Daoy (cell line): ENCODE measurements around the gene HOXD8. TPM values are rescaled to one million over a fixed set of nuclear protein-coding genes. Genes with fewer than 3 reads are reported as not detected.

Source experiments
- DNase-seq: peaks from one replicate; pipeline ENCODE4 v3.0.0-alpha.2; 2015; ENCODE audit warnings: low read depth
- total RNA-seq: library from RNA; depleted of rRNA; stranded (reverse); fragments of >200 nt; shearing (Covaris generic); gene quantifications from 2 replicates; pipeline ENCODE4 v1.2.3, GENCODE V29; 2014

HOXD8 gene
- total RNA-seq, 1 experiment from 2014 or later = 9.7 TPM

DNA sequence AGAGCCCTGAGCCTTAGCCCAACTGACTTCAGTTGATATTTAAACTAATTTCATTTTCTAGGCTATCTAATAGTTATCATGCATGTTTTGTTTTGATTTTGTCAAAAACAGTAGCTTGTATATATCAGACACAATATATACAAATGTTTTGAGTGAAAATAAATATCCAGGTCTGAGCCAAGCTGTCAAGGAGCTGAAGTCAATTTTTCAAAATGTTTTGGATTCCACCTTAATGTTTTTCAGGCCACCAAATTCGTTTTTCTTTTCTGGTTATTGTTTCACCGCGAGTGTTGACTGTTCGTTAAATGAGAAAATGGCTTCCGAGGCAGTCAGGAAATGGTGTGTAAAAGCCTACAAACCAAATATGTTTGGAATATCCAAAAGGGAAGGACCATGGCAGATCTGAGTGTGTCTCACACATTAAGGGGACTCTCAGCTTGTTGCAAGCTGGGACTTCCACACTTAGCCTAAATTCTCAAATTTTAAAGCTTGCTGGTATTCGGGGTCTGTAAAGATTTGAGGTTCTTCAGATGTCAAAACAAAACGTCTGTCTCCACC lies 27.1 kb upstream of the HOXD8 start:
- no peak for DNase-seq

DNA sequence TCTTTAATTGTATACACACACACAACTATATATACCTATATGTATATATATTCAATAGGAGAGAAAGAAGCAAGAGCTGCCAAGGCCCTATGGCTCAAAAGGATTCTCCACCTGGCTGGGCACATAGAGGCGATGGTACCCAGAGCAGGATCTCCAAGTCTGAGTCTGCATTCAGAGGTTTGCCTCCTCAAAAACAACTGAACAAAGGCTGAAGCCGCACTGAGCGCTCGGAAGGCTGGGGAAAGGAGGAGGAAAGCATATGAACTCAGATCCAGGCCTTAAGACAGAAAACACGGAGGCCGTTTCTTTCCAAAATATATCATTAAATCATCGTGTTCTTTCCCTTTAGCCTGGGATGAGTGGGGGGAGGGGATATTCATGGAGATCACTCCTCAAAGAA lies 26.3 kb upstream of the HOXD8 start:
- DNase-seq = no peak

DNA sequence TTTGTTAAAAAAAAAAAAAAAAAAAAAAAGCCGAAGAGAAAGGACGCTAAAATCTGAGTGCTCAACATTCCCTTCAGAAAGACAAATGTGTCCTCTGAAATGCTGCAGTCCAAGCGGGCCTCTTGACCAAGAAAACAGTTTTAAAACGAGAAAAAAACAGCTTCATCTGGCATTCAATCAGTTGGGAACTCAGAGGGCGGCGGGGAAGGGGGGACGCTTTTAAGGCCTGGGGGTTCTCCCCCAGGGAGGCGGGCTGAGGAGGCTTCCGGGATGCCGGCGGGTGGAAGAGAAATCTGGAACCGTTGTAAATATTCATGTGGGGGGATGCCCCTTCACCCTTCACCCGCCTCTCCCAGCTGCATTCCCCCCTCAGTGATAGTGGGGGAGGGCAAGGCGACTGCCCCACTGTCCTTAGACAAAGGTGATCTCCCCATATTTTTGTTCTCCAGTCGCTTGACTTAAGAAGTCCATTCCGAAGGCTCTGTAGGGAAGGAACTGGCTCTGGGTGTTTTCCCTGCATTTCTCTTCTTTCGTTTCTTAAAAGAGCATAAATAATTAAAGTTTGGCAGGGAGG lies 25.7 kb upstream of the HOXD8 start:
- no peak for DNase-seq

DNA sequence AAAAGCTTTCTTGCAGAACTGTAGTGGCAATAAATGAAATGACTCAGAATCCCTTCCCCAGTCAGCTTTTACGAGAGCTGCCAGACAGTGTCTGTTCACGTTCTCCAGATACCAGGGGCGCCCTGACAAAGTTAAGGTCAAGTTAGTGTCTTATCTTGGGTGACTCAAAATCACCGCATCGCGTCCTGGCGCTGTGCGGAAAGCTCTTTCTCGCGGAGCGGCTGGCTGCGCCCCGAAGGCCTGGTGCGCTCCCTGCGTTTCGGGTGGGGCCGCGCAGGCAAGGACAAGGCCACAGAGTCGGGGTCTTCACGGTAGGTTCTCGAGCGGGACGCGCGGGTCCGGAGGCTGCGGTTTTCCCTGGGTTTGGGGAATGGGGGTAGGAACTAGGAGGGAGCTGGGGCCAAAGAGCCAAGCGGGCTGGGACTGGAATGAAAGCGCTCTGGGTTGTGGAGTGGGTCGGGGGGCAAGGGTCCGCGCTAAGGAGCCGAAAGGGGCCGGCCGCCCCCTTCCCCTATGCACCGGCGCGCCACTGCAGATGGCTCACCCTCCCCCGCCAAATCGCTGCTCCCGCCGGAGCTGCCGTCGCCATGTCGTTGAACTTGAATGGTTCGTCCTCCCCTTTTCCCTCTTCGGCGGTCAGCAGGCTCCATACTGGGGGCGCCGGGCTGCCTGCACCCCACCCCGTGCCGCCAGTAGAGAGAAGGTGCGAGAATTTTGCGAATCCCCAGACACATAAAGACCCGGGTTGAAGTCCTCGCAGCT lies 25.0 kb upstream of the HOXD8 start:
- peak; percentile 89 for DNase-seq

DNA sequence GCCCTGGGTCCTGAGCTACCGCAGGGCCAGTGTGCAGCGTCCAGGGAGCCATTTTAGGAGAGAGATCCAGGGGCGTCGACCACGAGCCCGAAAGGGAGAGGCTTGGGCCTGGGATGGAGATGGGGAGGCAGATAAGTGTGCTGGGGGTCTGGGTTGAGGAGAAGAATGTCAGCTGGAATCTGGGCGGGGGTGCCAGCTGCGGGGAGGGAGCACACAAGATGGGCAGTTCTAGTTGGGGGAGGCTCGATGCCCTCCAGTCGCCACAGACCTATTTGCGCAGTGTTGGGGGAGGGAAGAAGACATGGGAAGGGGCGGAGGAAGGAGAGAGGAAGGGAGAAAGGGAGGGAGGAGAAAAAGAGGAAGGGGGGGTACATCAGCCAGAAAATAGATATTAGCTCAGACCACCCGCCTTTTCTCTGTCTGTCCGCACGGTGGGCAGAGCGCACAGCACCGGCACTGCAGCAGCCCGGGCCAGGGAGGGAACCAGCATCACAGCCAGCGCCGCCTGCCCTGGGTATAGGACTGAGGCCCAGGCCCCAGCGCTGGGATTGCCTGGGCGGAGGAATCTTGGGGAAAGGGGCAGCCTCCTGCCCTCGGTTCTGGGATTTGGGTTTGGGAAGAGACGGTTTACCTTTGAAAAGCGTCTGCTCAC lies 24.3 kb upstream of the HOXD8 start:
- DNase-seq = no peak

DNA sequence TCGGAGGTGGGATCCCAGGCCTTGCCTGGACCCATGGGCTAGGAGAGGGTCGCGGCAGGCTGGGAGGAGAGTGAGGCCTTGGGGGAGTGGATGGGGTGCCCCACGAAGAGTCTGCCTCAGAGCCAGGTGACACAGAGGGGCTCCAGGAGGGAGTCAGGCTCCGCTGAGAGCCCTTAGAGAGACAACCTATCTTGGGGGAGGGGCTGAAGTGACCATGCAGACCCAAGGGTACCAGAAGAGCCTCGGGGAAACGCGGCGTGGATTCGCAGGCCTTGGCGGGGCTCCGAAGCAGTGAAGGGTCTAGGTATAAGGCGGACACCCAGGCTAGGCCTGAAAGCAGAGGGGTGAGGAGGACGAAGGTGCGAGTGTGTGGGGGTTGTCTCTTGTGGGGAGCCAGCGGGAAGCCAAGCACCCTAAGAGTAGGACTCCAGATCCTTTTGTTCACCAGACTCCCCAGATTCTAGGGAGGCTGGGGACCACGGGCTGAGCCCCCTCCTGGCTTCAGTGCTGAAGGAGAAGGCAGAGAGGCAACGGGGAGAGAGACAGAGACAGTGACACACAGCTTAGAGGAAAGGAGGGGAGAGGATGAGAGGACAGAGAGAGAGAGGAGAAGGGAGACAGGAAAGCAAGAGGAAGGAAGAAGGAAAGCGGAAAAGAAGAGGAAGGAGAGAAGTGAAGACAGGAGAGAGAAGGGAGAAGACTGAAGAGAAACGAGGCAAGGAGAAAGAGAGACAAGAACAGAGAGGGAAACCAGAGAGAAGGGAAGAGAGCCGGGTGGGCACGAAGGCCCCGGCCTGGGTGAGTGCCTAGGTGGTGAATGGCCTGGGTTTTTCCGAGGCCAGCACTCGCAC lies 23.6 kb upstream of the HOXD8 start:
- DNase-seq = no peak

DNA sequence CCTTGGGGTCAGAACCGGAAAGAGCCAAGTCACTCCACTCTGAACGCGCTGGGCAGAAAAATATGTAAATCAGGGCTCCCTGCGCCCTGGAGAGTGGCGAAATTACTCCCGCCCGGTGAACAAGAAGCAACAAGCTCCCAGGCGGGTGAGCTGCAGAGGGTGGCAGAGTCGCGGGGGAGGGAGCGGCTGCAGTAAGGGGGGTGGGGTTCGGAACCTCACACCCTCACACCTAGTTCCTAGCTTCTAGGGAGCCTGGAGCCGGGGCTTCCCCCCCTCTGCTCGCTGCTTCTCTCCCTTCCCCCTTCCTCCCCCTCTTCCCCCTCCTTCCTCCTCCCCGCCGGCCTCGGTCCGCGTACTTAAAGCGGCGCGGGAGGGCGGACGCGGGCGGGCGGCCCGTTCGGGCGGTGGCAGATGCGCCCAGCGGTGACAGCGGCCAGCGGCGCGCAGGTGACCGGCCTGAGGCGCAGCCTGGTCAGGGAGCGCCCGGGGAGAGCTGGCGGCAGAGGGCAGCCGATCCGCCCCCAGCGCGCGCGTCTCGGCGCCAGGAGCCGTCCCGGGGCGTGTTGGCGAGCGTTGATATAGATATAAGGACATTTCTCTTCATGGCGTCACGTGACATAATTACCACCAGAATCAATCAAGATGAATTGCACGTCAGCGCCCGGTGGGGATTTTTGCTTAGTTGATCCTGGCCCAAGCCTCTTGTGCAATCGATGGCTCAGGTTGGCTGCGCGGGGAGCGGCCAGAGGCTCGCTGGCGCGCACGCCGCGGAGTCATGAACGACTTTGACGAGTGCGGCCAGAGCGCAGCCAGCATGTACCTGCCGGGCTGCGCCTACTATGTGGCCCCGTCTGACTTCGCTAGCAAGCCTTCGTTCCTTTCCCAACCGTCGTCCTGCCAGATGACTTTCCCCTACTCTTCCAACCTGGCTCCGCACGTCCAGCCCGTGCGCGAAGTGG lies 22.6 kb upstream of the HOXD8 start, which contains the start of gene HOXD11:
HOXD11 (plus strand) TSS at position 700 of the 959 bp plus-strand sequence; CDS start at position 776, 76 bp downstream.
- DNase-seq = peak; percentile 74

DNA sequence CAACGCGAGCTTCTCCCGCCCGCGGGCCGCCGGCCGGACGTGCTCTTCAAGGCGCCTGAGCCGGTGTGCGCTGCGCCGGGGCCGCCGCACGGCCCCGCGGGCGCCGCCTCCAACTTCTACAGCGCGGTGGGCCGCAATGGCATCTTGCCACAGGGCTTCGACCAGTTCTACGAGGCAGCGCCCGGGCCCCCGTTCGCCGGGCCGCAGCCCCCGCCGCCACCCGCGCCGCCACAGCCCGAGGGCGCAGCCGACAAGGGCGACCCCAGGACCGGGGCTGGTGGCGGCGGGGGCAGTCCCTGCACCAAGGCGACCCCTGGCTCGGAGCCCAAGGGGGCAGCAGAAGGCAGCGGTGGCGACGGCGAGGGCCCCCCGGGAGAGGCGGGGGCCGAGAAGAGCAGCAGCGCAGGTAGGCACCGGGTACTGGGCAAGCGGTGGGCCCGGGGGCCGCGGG lies 21.7 kb upstream of the HOXD8 start:
- DNase-seq = peak; percentile 47

DNA sequence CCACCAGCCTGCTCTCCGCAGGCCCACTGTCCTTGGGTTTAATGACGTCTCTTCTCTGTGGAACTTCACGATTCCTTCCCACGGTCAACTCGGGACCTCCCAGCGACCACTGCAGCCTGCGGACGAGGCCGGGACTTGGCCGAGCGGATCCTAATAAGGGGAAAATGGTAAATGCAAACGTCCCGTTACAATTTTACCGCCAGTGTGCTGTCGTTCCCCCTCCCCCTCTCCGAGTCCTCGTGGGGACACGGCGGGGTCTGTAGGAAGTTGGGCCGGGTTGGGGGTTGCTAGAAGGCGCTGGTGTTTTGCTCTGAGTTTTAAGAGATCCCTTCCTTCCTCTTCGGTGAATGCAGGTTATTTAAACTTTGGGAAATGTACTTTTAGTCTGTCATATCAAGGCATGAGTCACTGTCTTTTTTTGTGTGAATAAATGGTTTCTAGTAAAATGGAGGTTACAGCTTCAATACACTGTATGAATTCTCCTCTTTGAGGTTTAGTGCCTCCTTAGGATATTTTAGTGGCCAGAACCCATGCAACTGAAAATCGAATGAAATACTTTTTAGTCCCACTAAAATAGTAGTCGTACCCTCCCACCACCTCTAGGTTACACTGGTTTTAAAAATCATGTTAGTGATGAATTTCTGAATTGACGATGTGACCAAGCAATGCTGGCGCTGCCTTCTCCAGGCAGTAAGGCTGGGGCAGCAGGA lies 20.2 kb upstream of the HOXD8 start:
- DNase-seq = no peak

DNA sequence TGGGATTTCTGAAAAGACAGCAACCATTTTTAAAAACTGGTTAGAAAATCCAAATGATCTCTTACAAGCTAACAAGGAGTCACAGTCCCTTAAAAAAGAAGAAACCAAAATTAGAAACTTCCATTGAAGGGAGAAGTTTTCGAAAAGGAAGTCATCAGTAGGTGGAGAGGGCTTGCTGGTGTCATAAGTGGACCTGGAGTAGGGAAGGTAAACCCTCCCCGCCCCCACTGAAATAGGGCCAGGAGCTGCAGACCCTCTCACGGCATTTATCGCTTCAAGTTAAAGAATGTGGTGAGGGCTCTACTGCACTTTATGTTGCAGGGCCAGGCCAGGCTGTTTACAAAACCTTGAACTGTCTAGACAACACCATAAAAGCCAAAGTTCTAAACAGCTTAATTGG lies 19.6 kb upstream of the HOXD8 start:
- DNase-seq = no peak

DNA sequence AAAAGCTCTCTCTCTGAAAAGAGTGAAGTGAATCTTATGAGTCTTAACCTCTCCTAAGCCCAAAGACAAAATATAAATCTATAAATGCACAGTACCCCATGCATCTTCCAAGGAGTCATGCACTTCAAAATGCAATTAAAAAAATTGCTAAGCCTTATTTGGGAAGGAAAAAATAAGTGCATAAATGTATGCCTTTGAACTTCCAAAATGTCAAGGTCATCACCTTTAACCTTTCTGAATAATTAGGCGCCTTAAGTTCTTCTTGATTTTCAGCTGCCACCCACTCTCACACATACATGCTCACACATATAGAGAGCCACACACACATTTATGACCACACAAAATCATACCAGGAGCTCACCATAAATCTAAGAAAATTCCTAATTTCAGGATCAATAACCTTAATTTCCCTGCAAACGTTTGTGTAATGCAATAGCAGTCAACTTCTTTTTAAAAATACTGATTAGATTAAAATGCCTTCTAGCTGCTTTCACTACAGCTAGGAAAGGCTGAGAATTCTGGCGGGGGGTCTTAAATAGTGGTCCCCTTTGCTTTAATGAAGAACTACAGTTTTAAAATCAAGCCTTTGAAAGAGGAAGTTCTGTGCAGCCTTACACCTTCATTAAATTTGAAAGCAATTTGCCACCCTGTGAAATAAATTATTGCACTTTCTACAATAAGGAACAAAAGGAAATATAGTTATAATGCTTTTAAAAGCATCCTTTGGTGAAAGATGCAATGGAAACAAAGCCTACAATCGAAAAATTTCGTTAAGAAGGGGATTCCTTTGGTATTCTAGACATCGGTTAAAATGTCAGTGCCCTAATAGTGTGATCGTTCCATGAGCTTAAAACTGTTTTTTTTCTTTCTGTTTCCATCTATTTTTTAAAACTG lies 18.8 kb upstream of the HOXD8 start:
- no peak for DNase-seq

DNA sequence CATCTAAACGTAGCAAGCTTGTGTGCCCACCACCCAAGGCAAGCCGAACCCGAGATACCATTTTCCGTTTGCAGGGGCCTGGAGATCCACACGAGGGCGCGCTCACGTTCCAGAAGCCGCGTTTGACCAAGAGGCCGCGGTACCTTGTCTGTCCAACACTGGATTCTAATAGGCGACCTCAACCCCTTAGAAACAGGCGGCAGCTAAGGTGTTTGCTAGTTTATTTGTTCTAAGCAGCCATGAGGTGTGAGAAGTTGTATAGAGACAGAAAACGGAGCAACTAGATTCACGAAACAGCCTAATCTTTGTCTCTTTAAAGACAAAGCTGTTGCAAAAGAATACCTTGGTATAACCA lies 18.2 kb upstream of the HOXD8 start:
- peak; percentile 69 for DNase-seq

DNA sequence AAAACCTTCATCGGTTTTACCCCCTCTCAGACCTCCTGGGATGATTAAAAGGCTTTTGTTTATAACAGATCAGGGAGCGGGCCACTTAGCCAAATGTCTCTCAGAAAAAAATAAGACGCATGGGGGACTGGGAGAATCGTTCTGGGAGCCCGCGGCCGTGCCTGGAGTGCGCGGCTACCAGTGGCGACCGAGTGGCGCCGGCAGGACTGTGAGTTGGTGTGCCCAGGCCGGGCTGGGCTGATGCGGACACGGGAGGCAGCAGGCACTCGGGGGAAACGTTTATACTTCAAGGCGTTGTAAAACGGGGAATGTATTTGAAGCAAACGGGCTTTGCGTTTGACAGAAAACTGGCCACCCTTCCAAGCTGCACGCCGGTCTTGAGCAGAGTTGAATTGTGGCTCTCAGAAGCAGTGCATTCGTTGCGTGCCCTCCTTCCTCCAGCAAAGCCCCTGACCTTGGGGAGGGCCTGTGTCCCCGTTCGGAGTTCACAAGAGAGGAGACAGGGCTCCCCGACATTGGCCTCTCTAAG lies 17.6 kb upstream of the HOXD8 start:
- no peak for DNase-seq

DNA sequence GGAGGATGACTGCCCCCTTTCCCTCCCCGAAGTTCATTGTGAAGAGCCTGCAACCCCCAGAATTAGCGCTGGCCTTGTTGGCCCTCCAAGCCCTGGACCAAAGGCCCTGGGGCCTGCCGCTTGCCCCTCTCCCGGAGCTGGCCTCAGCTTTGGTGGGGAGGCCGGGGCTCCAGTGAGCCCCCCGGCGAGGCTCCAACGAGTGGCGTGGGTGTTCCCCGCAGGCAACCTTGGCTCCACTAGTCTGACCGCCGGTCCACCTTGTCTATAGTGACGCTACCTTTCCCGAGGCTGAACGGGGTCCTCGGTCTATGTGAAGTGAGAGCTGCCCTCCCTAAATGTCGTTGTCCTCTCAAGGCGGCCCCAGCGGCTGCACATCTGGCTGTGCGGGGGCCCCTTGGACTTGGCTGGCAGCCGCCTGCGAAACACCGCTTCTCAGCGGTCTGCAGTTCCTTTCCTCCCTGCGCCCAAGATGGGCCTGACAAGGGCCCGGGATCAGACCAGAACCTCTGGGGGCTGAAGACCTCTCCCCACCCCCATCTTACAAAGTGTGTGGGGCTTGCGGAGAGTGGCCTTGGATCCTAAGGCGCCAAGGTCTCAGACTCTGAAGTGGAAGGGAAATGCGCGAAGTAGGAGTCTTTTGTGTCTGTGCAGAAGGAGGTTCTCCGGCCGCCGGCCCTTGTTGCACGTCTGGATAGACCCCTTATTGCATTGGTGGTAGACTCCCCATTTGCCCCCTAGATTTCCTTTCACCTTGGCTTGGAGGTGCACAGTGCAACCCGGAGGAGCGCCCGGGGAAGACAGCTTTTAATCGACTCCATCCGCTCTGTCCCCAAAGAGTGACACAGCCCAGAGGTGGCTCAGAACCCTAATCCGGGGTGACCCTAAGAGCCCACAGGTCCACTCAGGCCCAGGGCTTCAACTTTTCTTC lies 16.9 kb upstream of the HOXD8 start:
- no peak for DNase-seq

DNA sequence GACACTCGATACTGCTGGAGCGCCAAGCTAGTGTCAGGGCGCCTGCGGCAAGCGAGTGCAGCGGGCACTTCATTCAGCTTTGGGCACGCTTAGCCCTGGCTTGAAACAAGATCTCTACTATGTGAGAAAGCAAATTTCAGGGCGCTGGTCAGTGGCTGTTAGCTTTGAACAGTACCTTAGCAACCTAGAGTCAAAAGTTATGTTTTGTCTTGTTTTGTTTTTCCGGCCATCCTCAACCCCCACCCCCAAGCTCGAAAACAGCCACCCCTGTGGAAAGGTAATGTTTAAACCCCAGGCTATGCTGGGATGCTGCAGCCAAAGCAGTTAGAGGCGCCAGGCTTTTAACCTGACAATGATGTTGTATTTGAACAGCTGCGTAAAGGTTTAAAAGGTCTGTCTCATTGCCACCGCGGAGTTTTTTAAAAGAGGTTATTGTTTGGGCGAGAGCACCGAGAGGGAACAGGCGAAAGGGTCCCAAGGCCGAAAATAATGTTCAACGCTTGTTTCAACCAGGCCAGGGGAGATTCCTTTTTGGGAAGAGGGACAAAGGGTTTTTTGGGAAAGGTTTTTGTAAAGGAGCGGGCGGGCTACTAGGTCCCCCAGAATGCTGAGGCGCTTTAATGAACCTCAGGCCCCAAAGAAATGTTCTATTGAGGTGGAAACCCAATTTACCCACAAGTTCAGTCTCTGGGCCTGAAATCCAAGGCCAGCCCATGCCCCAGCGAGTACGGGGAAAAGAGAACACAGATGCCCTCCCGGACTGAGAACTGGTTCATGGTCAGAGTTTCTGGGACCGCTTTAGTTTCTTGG lies 15.2 kb upstream of the HOXD8 start:
- DNase-seq = no peak

DNA sequence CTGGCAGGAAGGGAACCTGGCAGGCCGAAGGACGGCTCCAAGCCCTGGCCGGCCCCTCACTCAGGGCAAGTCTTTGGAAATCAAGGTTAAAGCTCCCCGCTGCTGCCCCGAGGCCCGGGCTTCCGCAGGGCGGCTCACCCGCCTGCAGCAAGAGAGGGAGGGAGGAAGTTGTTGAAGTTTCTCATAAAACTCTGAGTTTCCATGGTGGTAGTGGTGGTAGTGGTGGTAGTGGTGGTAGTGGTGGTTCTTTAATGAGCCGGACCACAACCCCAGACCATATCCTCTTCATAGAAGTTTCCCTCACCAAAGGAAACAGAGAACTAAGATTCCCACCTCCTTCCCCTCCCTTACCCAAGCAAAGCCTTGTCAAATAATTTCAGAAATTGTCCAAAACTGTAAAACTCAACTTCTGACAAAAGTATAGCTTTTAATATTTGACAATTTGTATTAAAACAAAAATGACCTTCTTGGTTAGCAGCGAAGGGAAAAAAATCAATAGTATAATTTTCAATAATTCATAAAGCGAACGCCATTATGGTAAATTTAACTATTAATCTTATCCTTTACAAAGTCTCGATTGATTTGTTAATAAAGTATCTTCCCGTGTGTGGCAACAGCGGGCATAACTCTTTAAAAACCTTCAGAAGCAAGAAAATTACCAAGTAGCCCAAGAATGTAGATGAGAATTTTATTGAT lies 14.4 kb upstream of the HOXD8 start:
- DNase-seq = no peak
